Activated CD4-positive, alpha-beta T cell treated with anti-CD3 and anti-CD28 coated beads for 48 hours (primary cell): Measurements from ENCODE around the gene RBCK1.
"Not testable (repeated sequence)": the region's sequence is repeated elsewhere in the genome, so short reads cannot be mapped to it uniquely, and the experiment has no call there.

Experiments
- DNase-seq: peaks from one replicate; pipeline ENCODE4 v3.0.0-alpha.2; 2020

RBCK1 gene

GRCh38 chr20:475463-476357 is 67.6 kb downstream of the RBCK1 start:
- DNase-seq = no peak

GRCh38 chr20:476561-477249 is 68.6 kb downstream of the RBCK1 start:
- DNase-seq = not testable (repeated sequence)

GRCh38 chr20:478010-478948 is 70.2 kb downstream of the RBCK1 start:
- no peak for DNase-seq

GRCh38 chr20:478949-479429 is 70.9 kb downstream of the RBCK1 start:
- DNase-seq = no peak

- DNase-seq = no peak
These were observed 71.4 kb downstream of the RBCK1 start for GRCh38 chr20:479487-479886.

GRCh38 chr20:480044-480443 is 71.9 kb downstream of the RBCK1 start:
- DNase-seq = no peak

- no peak for DNase-seq
These were observed 73.1 kb downstream of the RBCK1 start for GRCh38 chr20:481167-481566.
